Kidney epithelial cell (primary cell): ENCODE measurements around the gene CELF5. TPM values are rescaled to one million over a fixed set of nuclear protein-coding genes. Genes with fewer than 3 reads are reported as not detected.
"Not testable (repeated sequence)": the region's sequence is repeated elsewhere in the genome, so short reads cannot be mapped to it uniquely, and the experiment has no call there.

Experiments used
- DNase-seq: peaks from one replicate; pipeline ENCODE4 v3.0.0-alpha.2; 2010; ENCODE audit warnings: low read depth
- H3K27me3 ChIP-seq: 2 replicates; pipeline ENCODE4 v1.6.0; 2011; ENCODE audit warnings: low read length; ENCODE audit not compliant: control insufficient read depth, insufficient read depth
- H3K36me3 ChIP-seq: 2 replicates; pipeline ENCODE4 v1.5.1; 2011; ENCODE audit warnings: low read length; ENCODE audit not compliant: control insufficient read depth, insufficient read depth
- H3K4me3 ChIP-seq: 2 replicates; pipeline ENCODE4 v1.5.1; 2011; ENCODE audit warnings: low read depth, mild to moderate bottlenecking, control low read depth, low read length
- CTCF ChIP-seq: IDR thresholded peaks from 2 replicates; pipeline ENCODE4 v1.5.1; 2011; ENCODE audit warnings: mild to moderate bottlenecking, moderate library complexity, low read length, control low read depth, inconsistent platforms; ENCODE audit not compliant: insufficient read depth, poor library complexity, severe bottlenecking
- total RNA-seq: library from RNA; depleted of rRNA; stranded (reverse); fragments of >200 nt; gene quantifications from 2 replicates; pipeline ENCODE4 v1.2.3, GENCODE V29; 2015

CELF5 gene
- total RNA-seq, 1 donor from 2014 or later = 0.17 TPM

GRCh38 chr19:3323026-3323425 is 98.6 kb downstream of the CELF5 start:
- Histone ChIP-seq H3K4me3 (no peak overlapping the region), H3K27me3 (peaks cover 9% of the 10 kb centered on the region), H3K36me3 (no peaks in the 10 kb centered on the region)
- DNase-seq = no peak
- TF ChIP-seq CTCF = no peak

DNA sequence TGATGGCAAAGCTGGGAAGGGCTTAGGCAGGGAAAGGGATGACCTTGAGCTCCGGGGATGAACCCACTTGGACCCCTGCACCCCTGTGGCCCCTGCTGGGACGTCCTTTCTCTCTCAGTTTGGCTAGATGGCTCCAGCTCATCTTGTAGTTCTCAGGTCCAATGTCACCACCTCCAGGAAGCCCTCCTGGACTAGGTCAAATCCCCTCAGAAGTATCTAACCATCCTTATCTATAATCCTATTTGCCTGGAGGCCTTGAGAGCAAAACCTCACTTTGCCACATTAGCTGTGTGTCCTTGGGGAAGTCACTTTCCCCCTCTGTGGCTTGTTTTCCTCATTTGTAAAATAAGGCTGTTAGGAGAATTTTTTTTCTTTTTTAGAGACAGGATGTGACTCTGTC is 99.2 kb downstream of the CELF5 start:
- no peak for DNase-seq
- Histone ChIP-seq H3K27me3 (peaks cover 9% of the 10 kb centered on the region), H3K36me3 (no peaks in the 10 kb centered on the region), H3K4me3 (no peak overlapping the region)
- TF ChIP-seq CTCF = no peak

- Histone ChIP-seq H3K36me3 (no peaks in the 10 kb centered on the region), H3K4me3 (no peak overlapping the region), H3K27me3 (peaks cover 9% of the 10 kb centered on the region)
- peak; percentile 77 for TF ChIP-seq CTCF
- no peak for DNase-seq
These were observed 100.0 kb downstream of the CELF5 start for GRCh38 chr19:3324405-3324856.

GRCh38 chr19:3325451-3325850 is 101.0 kb downstream of the CELF5 start:
- Histone ChIP-seq H3K4me3 (no peak overlapping the region), H3K36me3 (no peaks in the 10 kb centered on the region), H3K27me3 (peaks cover 5% of the 10 kb centered on the region)
- no peak for TF ChIP-seq CTCF
- DNase-seq = no peak

- Histone ChIP-seq H3K36me3 (no peaks in the 10 kb centered on the region), H3K27me3 (no peaks in the 10 kb centered on the region), H3K4me3 (no peak overlapping the region)
- DNase-seq = no peak
- TF ChIP-seq CTCF = no peak
These were observed 104.3 kb downstream of the CELF5 start for GRCh38 chr19:3328743-3329142.

GRCh38 chr19:3330047-3330446 is 105.6 kb downstream of the CELF5 start:
- no peaks in the 10 kb centered on the region for H3K36me3 ChIP-seq
- TF ChIP-seq CTCF = no peak
- no peak overlapping the region for H3K4me3 ChIP-seq
- DNase-seq = no peak
- no peaks in the 10 kb centered on the region for H3K27me3 ChIP-seq

- not testable (repeated sequence) for H3K27me3 ChIP-seq, H3K4me3 ChIP-seq, DNase-seq, H3K36me3 ChIP-seq
These were observed 107.8 kb downstream of the CELF5 start for GRCh38 chr19:3332232-3332631.
